Kidney (tissue), 14 donors: Measurements from ENCODE around the gene CEBPE. TPM values are rescaled to one million over a fixed set of nuclear protein-coding genes. Genes with fewer than 3 reads are reported as not detected.

ENCODE experiments used
- DNase-seq, 5 donors: peaks; one replicate each; pipeline ENCODE4 v3.0.0-alpha.2; 2013 to 2020
- FAIRE-seq: peaks from 2 replicates; lab custom pipeline; 2012; peaks lifted over from hg19 to GRCh38; lab: Jason Lieb, UNC
- H3K27ac ChIP-seq, 2 donors: one replicate each; pipeline ENCODE4 v1.7.0; 2013; ENCODE audit warnings: low read depth in 2 of 2, low read length in 2 of 2, inconsistent platforms in 1 of 2
- H3K27me3 ChIP-seq: one replicate; pipeline ENCODE4 v1.7.1; 2013; ENCODE audit warnings: low read length, inconsistent platforms; ENCODE audit not compliant: control insufficient read depth, insufficient read depth
- H3K36me3 ChIP-seq, 3 donors: one replicate each; pipeline versions ENCODE4 v1.7.0 to v1.7.1; 2013; ENCODE audit warnings: low read length in 3 of 3, control low read depth in 1 of 3, inconsistent platforms in 1 of 3; ENCODE audit not compliant: insufficient read depth in 3 of 3, control insufficient read depth in 2 of 3
- H3K4me1 ChIP-seq, 3 donors: one replicate each; pipeline versions ENCODE4 v1.7.0 to v1.7.1; 2013; ENCODE audit warnings: low read length in 3 of 3, inconsistent platforms in 1 of 3, low read depth in 1 of 3; ENCODE audit not compliant: control insufficient read depth in 2 of 3, insufficient read depth in 2 of 3
- H3K4me3 ChIP-seq, 3 donors: one replicate each; pipeline versions ENCODE4 v1.7.0 to v1.8.1; 2013; ENCODE audit warnings: low read length in 3 of 3, control low read depth in 1 of 3, inconsistent platforms in 1 of 3
- H3K9ac ChIP-seq, 3 donors: one replicate each; pipeline versions ENCODE4 v1.7.0 to v1.7.1; 2013; ENCODE audit warnings: low read length in 3 of 3, control low read depth in 1 of 3, inconsistent platforms in 1 of 3
- H3K9me3 ChIP-seq, 3 donors: one replicate each; pipeline versions ENCODE4 v1.7.0 to v1.7.1; 2013; ENCODE audit warnings: low read length in 3 of 3, control low read depth in 1 of 3, inconsistent platforms in 1 of 3; ENCODE audit not compliant: control insufficient read depth in 2 of 3, insufficient read depth in 1 of 3
- intact Hi-C: fragments of 100-400 bp; cut with DNase I; formaldehyde crosslinking; loops from one replicate; pipeline ENCODE4 v1.11.1; 2022
- polyA plus RNA-seq: library from polyadenylated mRNA; stranded (reverse); fragments of 350-450 nt; fragmentation: Illumina TruSeq; extraction: RNeasy Lipid Tissue Mini Kit (QIAGEN cat#74804); gene quantifications from one replicate; pipeline ENCODE4 v1.2.3, GENCODE V29; 2014; ENCODE audit warnings: low read depth, low replicate concordance; ENCODE audit not compliant: insufficient read depth
- total RNA-seq: library from RNA; stranded (reverse); fragmentation: NEBNext Ultra II Directional; extraction: Animal tissue kit (Norgen Biotek cat#: 25700); gene quantifications from one replicate; pipeline ENCODE4 v1.2.1, GENCODE V29; 2021
- TF ChIP-seq, protein P1 (sequence below): IDR thresholded peaks from 3 replicates; pipeline ENCODE4 v1.5.1; 2012; ENCODE audit warnings: mild to moderate bottlenecking, moderate library complexity, borderline replicate concordance; ENCODE audit not compliant: insufficient read depth; ENCODE audit errors: extremely low read depth
- donor health status: control.
- donor health status: control.
- donor health status: control.
- donor health status: control.
- donor health status: control.
- donor health status: DM: yes; HTN: yes; CAD: no.
- donor health status: Normal renal cell carcinoma (clear cell type).

The CEBPE gene
- total and polyA plus RNA-seq, 2 donors from 2014 or later, result not detected

DNA sequence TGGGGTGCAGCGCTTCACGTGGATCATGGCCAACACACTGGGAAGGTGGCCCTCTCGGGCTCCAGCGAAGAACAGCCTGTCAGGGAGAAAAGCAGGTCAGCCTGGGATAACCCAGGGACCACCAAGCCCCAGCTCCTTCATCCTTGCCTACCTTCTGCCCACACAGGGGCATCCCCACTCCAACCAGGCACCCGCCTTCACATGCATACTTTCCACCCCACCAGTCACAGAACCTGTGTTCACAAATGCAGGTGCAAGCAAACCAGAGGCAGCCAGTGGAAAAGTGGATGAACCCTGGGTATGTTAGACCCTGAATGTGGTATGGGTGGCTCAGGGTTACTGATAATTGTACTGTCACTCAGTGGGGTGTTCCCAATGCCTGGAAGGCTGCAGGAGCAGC, 12.4 kb upstream of the CEBPE start:
- TF ChIP-seq, protein P1, sequence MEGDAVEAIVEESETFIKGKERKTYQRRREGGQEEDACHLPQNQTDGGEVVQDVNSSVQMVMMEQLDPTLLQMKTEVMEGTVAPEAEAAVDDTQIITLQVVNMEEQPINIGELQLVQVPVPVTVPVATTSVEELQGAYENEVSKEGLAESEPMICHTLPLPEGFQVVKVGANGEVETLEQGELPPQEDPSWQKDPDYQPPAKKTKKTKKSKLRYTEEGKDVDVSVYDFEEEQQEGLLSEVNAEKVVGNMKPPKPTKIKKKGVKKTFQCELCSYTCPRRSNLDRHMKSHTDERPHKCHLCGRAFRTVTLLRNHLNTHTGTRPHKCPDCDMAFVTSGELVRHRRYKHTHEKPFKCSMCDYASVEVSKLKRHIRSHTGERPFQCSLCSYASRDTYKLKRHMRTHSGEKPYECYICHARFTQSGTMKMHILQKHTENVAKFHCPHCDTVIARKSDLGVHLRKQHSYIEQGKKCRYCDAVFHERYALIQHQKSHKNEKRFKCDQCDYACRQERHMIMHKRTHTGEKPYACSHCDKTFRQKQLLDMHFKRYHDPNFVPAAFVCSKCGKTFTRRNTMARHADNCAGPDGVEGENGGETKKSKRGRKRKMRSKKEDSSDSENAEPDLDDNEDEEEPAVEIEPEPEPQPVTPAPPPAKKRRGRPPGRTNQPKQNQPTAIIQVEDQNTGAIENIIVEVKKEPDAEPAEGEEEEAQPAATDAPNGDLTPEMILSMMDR, result no peak
- no peak overlapping the region for H3K9ac ChIP-seq
- H3K4me1 ChIP-seq, result peaks cover 0 to 3% (median 0%) of the 10 kb centered on the region in 3 donors
- no peak overlapping the region for H3K27ac ChIP-seq
- DNase-seq (no peak), FAIRE-seq (no peak)
- intact Hi-C loops, result no loop called here
- H3K27me3 ChIP-seq, result no peaks in the 10 kb centered on the region
- peaks cover 0 to 31% (median 27%) of the 10 kb centered on the region in 3 donors for H3K36me3 ChIP-seq
- no peak overlapping the region for H3K4me3 ChIP-seq
- no peaks in the 10 kb centered on the region for H3K9me3 ChIP-seq

DNA sequence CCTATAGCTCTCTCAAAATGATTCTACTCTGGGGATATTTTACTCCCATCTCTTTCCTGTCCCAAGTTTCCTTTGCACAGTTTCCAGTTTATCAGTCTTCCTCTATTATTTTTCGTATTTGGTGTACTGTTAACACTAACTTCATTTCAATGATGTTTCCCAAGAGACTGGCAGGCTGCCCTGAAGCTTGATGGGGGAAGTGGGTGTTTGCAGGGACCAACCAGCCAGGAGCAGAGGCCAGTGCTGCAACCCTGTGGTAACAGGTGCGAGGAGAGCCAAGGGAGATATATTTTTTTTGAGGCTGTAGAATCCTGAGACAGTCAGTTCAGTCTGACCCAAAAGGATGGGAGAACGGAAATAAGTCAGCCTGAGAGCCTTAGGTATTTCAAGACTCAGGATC, 11.8 kb upstream of the CEBPE start:
- TF ChIP-seq, protein P1, result no peak
- FAIRE-seq (no peak), DNase-seq (no peak)
- no peak overlapping the region for H3K4me3 ChIP-seq
- H3K27me3 ChIP-seq, result no peaks in the 10 kb centered on the region
- no peak overlapping the region for H3K27ac ChIP-seq
- no peaks in the 10 kb centered on the region for H3K9me3 ChIP-seq
- H3K36me3 ChIP-seq, result peaks cover 0 to 28% (median 23%) of the 10 kb centered on the region in 3 donors
- peaks cover 0 to 3% (median 0%) of the 10 kb centered on the region in 3 donors for H3K4me1 ChIP-seq
- intact Hi-C loops, result no loop called here
- H3K9ac ChIP-seq, result no peak overlapping the region

DNA sequence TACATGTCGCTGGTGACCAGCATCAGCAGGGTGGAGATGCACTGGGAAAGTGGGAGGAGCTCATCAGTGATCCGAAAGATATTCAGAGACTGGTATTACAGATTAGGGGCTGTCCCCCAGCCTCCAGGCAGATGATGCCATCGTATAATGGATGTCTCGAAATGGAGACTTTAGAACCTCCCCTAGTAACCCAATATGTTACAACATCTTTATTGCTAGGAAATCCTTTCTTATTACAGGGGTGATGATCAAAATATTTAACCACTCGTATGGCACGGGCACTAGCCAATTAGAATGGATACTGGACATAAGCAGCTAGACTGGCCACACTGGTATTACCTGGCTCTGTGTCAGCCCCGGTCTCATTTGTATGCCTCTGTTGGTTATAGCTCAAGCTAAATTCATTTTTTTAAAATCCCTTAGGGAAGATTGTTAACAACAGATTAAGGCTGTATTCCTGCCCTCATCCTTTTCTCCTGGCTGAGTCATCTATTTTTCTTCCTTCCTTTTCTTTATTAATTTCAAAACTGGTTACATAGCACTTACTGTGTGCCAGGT, 10.8 kb upstream of the CEBPE start:
- Histone ChIP-seq H3K36me3 (peaks cover 0 to 26% (median 23%) of the 10 kb centered on the region in 3 donors), H3K4me1 (peaks cover 0 to 3% (median 0%) of the 10 kb centered on the region in 3 donors), H3K4me3 (no peak overlapping the region), H3K9me3 (no peaks in the 10 kb centered on the region), H3K9ac (peak overlapping the region in 1 of 3 donors; percentile 17), H3K27ac (no peak overlapping the region), H3K27me3 (no peaks in the 10 kb centered on the region)
- FAIRE-seq (no peak), DNase-seq (no peak)
- TF ChIP-seq, protein P1, result no peak
- intact Hi-C loops, result no loop called here
